ENCODE data around the gene KCNH2.

DNA sequence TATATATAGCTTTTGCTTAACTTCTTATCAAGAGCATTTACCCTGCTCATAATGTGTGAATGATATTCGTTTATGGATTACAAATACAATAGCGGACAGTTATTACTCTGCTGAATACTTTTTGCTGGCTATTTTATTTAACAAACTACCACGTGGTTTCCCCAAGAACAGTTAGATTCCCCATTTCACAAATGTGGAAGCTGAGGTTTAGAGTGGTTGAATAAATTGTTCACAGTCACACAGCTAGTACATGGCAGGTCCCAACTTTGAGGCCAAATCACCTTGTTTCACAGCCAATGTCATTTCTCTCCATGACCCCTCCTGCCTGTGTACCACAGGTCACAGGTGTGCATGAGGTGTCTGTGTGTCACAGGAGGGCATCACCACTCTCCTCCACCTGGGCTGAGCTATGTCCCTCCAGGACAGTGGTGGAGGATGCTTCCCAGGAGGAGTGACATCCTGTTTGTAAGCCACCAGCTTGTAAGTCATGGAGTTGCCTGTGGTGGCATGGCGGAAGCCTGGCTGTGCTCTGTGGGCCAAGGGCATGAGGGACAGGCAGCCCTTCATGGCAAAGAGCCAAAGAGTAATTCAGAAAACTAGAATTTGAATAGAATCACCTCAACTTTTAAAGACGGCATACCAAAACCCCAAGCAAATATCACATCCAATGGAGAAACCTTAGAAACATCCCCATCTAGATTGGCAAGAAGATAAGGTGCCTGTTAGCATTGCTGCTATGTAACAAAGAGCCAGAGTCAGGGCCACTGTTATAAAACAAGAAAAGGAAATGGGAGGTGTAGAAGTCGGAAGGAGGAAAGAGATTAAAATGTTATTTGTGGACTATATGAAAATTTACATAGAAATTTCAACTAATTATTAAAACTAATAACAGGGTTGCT lies 73.9 kb downstream of the KCNH2 start:
- TF ChIP-seq, protein P1, sequence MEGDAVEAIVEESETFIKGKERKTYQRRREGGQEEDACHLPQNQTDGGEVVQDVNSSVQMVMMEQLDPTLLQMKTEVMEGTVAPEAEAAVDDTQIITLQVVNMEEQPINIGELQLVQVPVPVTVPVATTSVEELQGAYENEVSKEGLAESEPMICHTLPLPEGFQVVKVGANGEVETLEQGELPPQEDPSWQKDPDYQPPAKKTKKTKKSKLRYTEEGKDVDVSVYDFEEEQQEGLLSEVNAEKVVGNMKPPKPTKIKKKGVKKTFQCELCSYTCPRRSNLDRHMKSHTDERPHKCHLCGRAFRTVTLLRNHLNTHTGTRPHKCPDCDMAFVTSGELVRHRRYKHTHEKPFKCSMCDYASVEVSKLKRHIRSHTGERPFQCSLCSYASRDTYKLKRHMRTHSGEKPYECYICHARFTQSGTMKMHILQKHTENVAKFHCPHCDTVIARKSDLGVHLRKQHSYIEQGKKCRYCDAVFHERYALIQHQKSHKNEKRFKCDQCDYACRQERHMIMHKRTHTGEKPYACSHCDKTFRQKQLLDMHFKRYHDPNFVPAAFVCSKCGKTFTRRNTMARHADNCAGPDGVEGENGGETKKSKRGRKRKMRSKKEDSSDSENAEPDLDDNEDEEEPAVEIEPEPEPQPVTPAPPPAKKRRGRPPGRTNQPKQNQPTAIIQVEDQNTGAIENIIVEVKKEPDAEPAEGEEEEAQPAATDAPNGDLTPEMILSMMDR (conservative IDR thresholded peaks at IDR 0.05; ENCODE audit: low read length), result no peak
- TF ChIP-seq EZH2phosphoT487 (IDR thresholded peaks at IDR 0.05; ENCODE audit: borderline replicate concordance, low read depth, low read length), result no peak
